Subcutaneous abdominal adipose tissue (tissue), 5 donors: ENCODE data around the gene AGO3.

Experiments used
- H3K27ac ChIP-seq: one replicate; pipeline ENCODE4 v1.7.0; 2013; ENCODE audit warnings: low read depth, mild to moderate bottlenecking, inconsistent platforms, low read length, moderate library complexity
- H3K27me3 ChIP-seq, 5 donors: one replicate each; pipeline ENCODE4 v1.7.0; 2013; ENCODE audit warnings: low read length in 5 of 5, inconsistent platforms in 1 of 5; ENCODE audit not compliant: control insufficient read depth in 5 of 5, insufficient read depth in 4 of 5
- H3K36me3 ChIP-seq, 5 donors: one replicate each; pipeline ENCODE4 v1.7.0; 2013; ENCODE audit warnings: low read length in 5 of 5; ENCODE audit not compliant: control insufficient read depth in 5 of 5, insufficient read depth in 5 of 5
- H3K4me1 ChIP-seq, 5 donors: one replicate each; pipeline ENCODE4 v1.7.0; 2013; ENCODE audit warnings: low read length in 5 of 5, mild to moderate bottlenecking in 3 of 5, moderate library complexity in 1 of 5; ENCODE audit not compliant: control insufficient read depth in 5 of 5, insufficient read depth in 5 of 5
- H3K4me3 ChIP-seq, 5 donors: one replicate each; pipeline ENCODE4 v1.7.0; 2013; ENCODE audit warnings: low read length in 5 of 5, low read depth in 1 of 5
- H3K9ac ChIP-seq, 5 donors: one replicate each; pipeline ENCODE4 v1.7.0; 2013; ENCODE audit warnings: low read length in 5 of 5, mild to moderate bottlenecking in 4 of 5, moderate library complexity in 3 of 5
- H3K9me3 ChIP-seq, 5 donors: one replicate each; pipeline ENCODE4 v1.7.0; 2013; ENCODE audit warnings: low read length in 5 of 5; ENCODE audit not compliant: control insufficient read depth in 5 of 5
- donor health status: healthy.
- donor health status: healthy.
- donor health status: healthy.
- donor health status: healthy.
- donor health status: healthy.

Gene AGO3

GRCh38 chr1:36027766-36028165, 96.9 kb downstream of the AGO3 start:
- Histone ChIP-seq H3K4me1 (peaks cover 0 to 9% (median 0%) of the 10 kb centered on the region in 5 donors), H3K27ac (no peak overlapping the region), H3K9ac (no peak overlapping the region), H3K4me3 (no peak overlapping the region), H3K9me3 (peaks cover 0 to 2% (median 0%) of the 10 kb centered on the region in 5 donors), H3K27me3 (no peaks in the 10 kb centered on the region), H3K36me3 (peaks cover 18 to 40% (median 30%) of the 10 kb centered on the region in 5 donors)

GRCh38 chr1:36031441-36031840, 100.5 kb downstream of the AGO3 start:
- no peak overlapping the region for H3K9ac ChIP-seq
- H3K4me1 ChIP-seq: peaks cover 0 to 8% (median 5%) of the 10 kb centered on the region in 5 donors
- H3K27ac ChIP-seq: no peak overlapping the region
- no peak overlapping the region for H3K4me3 ChIP-seq
- peaks cover 21 to 34% (median 31%) of the 10 kb centered on the region in 5 donors for H3K36me3 ChIP-seq
- H3K27me3 ChIP-seq: no peaks in the 10 kb centered on the region
- peaks cover 0 to 2% (median 0%) of the 10 kb centered on the region in 5 donors for H3K9me3 ChIP-seq

DNA sequence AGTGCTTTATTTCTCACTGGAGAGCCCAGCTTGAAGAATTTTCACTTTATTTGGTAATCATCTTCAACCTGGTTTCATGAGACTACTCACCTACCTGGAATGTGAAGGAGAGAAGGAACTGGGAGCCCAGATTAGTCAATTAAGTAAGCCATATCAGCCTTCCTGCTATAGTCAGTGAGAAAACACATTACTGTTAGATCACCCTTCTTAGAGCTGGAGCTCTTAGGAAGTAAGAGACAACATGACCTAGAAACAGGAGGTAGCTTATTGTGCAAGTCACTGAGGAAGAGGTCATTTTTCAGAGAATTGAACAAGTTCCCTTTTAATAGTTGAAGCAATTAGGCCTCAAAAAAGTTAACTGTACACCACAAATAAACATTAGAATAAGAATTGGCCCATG, 103.8 kb downstream of the AGO3 start:
- no peaks in the 10 kb centered on the region for H3K9me3 ChIP-seq
- H3K4me3 ChIP-seq: no peak overlapping the region
- H3K4me1 ChIP-seq: peaks cover 0 to 8% (median 5%) of the 10 kb centered on the region in 5 donors
- H3K27me3 ChIP-seq: no peaks in the 10 kb centered on the region
- no peak overlapping the region for H3K9ac ChIP-seq
- H3K27ac ChIP-seq: peak overlapping the region; percentile 40
- H3K36me3 ChIP-seq: peaks cover 16 to 34% (median 18%) of the 10 kb centered on the region in 5 donors

- Histone ChIP-seq H3K27ac (no peak overlapping the region), H3K9ac (no peak overlapping the region), H3K4me1 (peaks cover 0 to 8% (median 5%) of the 10 kb centered on the region in 5 donors), H3K27me3 (no peaks in the 10 kb centered on the region), H3K9me3 (no peaks in the 10 kb centered on the region), H3K4me3 (no peak overlapping the region), H3K36me3 (peaks cover 20 to 38% (median 22%) of the 10 kb centered on the region in 5 donors)
Measured at GRCh38 chr1:36035154-36035553, 104.2 kb downstream of the AGO3 start.

DNA sequence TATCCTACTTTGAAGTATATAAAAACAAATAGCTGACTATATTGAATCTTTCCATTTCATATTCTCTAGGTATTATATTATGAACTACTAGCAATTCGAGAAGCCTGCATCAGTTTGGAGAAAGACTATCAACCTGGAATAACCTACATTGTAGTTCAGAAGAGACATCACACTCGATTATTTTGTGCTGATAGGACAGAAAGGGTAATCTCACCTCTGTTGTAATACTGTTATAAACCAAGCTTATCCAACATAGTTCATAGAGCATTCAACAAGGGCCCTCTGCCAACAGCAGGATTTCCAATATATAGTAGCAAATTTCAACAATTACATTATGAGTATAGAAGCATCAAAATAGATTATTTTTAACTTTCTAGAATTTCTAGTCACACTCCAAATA, 109.3 kb downstream of the AGO3 start:
- H3K27me3 ChIP-seq: no peaks in the 10 kb centered on the region
- peaks cover 0 to under 1% (median 0%) of the 10 kb centered on the region in 5 donors for H3K4me1 ChIP-seq
- H3K4me3 ChIP-seq: no peak overlapping the region
- H3K36me3 ChIP-seq: peaks cover 38 to 64% (median 41%) of the 10 kb centered on the region in 5 donors
- no peak overlapping the region for H3K9ac ChIP-seq
- no peak overlapping the region for H3K27ac ChIP-seq
- H3K9me3 ChIP-seq: no peaks in the 10 kb centered on the region

DNA sequence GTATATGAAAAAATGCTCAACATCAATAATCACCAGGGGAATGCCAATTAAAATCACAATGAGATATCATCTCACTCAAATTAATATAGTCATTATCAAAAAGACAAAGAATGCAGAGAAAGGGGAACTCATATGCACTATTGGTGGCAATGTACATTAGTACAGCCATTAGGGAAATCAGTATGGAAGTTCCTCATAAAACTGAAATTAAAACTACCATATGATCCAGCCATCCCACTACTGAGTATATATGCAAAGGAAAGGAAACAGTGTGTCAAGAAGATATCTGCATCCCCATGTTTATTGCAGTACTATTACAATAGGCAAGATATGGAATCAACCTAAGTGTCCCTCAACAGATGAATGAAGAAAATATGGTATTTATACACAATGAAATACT, 120.9 kb downstream of the AGO3 start:
- H3K36me3 ChIP-seq: peaks cover 21 to 44% (median 30%) of the 10 kb centered on the region in 5 donors
- H3K27ac ChIP-seq: no peak overlapping the region
- H3K27me3 ChIP-seq: no peaks in the 10 kb centered on the region
- H3K4me1 ChIP-seq: no peaks in the 10 kb centered on the region
- H3K4me3 ChIP-seq: no peak overlapping the region
- H3K9me3 ChIP-seq: peaks cover 0 to 3% (median 0%) of the 10 kb centered on the region in 5 donors
- H3K9ac ChIP-seq: no peak overlapping the region

- H3K9me3 ChIP-seq: no peaks in the 10 kb centered on the region
- no peaks in the 10 kb centered on the region for H3K27me3 ChIP-seq
- H3K36me3 ChIP-seq: peaks cover 12 to 27% (median 20%) of the 10 kb centered on the region in 5 donors
- H3K27ac ChIP-seq: no peak overlapping the region
- H3K9ac ChIP-seq: no peak overlapping the region
- no peaks in the 10 kb centered on the region for H3K4me1 ChIP-seq
- H3K4me3 ChIP-seq: no peak overlapping the region
Measured at GRCh38 chr1:36053978-36054377, 123.1 kb downstream of the AGO3 start.

- Histone ChIP-seq H3K27ac (no peak overlapping the region), H3K36me3 (peaks cover 11 to 28% (median 18%) of the 10 kb centered on the region in 5 donors), H3K4me1 (no peaks in the 10 kb centered on the region), H3K9me3 (no peaks in the 10 kb centered on the region), H3K27me3 (no peaks in the 10 kb centered on the region), H3K9ac (no peak overlapping the region), H3K4me3 (no peak overlapping the region)
Measured at GRCh38 chr1:36055706-36056105, 124.8 kb downstream of the AGO3 start.

DNA sequence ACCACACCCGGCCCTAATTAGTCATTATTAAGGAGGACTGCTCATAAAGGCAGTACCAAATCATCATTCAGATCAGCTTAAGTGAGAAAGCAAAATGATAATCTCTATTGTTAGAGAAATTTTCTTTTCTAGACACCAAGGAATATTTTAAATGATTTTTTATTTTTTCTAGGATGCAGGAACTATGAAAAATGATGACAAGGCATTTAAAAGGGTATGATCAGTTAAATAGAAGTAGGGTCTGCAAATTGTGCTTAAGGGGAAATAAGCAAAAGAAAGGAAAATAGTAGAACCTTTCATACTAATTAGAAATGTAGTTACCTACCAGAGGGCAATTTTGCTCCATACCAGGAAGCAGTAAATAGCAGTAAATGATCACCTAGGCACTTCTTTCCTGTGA, 131.4 kb downstream of the AGO3 start:
- H3K27me3 ChIP-seq: no peaks in the 10 kb centered on the region

GRCh38 chr1:36067871-36068270, 137.0 kb downstream of the AGO3 start:
- H3K36me3 ChIP-seq: peaks cover 0 to 10% (median 0%) of the 10 kb centered on the region in 5 donors
- no peaks in the 10 kb centered on the region for H3K9me3 ChIP-seq
- no peaks in the 10 kb centered on the region for H3K4me1 ChIP-seq
- H3K27ac ChIP-seq: no peak overlapping the region
- H3K4me3 ChIP-seq: no peak overlapping the region
- no peaks in the 10 kb centered on the region for H3K27me3 ChIP-seq
- no peak overlapping the region for H3K9ac ChIP-seq

More for the DNA sequence above, 131.4 kb downstream of the AGO3 start:
- Histone ChIP-seq H3K27ac (no peak overlapping the region), H3K4me1 (no peaks in the 10 kb centered on the region), H3K9ac (no peak overlapping the region), H3K4me3 (no peak overlapping the region), H3K36me3 (peaks cover 0 to 10% (median 2%) of the 10 kb centered on the region in 5 donors), H3K9me3 (no peaks in the 10 kb centered on the region)
